Activated T-cell treated with anti-CD3 and anti-CD28 coated beads for 24 hours (primary cell): Measurements from ENCODE around the gene ELOVL5.
"Not testable (repeated sequence)": the region's sequence is repeated elsewhere in the genome, so short reads cannot be mapped to it uniquely, and the experiment has no call there.

ENCODE experiments used
- DNase-seq: peaks from one replicate; pipeline ENCODE4 v3.0.0-alpha.2; 2020; ENCODE audit warnings: low read depth

The ELOVL5 gene

GRCh38 chr6:53359095-53359842 is 10.5 kb upstream of the ELOVL5 start:
- DNase-seq: peak; percentile 83

GRCh38 chr6:53358440-53359094 is 9.8 kb upstream of the ELOVL5 start:
- DNase-seq: no peak

- no peak for DNase-seq
These were observed 9.0 kb upstream of the ELOVL5 start for GRCh38 chr6:53357576-53358360.

- DNase-seq: no peak
These were observed 4.9 kb upstream of the ELOVL5 start for GRCh38 chr6:53353624-53354023.

GRCh38 chr6:53352360-53352759 is 3.6 kb upstream of the ELOVL5 start:
- DNase-seq: no peak

- DNase-seq: no peak
These were observed 501 bp upstream of the ELOVL5 start for GRCh38 chr6:53349209-53349693.

- DNase-seq: peak; percentile 33
These were observed 804 bp downstream of the ELOVL5 start for GRCh38 chr6:53347921-53348370.

GRCh38 chr6:53347250-53347920 is 1.4 kb downstream of the ELOVL5 start:
- no peak for DNase-seq

- not testable (repeated sequence) for DNase-seq
These were observed 2.7 kb downstream of the ELOVL5 start for GRCh38 chr6:53346049-53346448.

- DNase-seq: no peak
These were observed 3.8 kb downstream of the ELOVL5 start for GRCh38 chr6:53344969-53345368.

- DNase-seq: no peak
These were observed 5.7 kb downstream of the ELOVL5 start for GRCh38 chr6:53343092-53343491.

GRCh38 chr6:53342217-53342616 is 6.5 kb downstream of the ELOVL5 start:
- no peak for DNase-seq

- DNase-seq: no peak
These were observed 8.2 kb downstream of the ELOVL5 start for GRCh38 chr6:53340536-53340935.

- no peak for DNase-seq
These were observed 9.3 kb downstream of the ELOVL5 start for GRCh38 chr6:53339424-53339823.

GRCh38 chr6:53338304-53338703 is 10.4 kb downstream of the ELOVL5 start:
- DNase-seq: no peak

- no peak for DNase-seq
These were observed 12.7 kb downstream of the ELOVL5 start for GRCh38 chr6:53336070-53336469.

- peak; percentile 49 for DNase-seq
These were observed 13.3 kb downstream of the ELOVL5 start for GRCh38 chr6:53335224-53335994.

GRCh38 chr6:53333439-53334408 is 15.0 kb downstream of the ELOVL5 start:
- DNase-seq: no peak

- no peak for DNase-seq
These were observed 17.1 kb downstream of the ELOVL5 start for GRCh38 chr6:53331678-53332077.

- DNase-seq: no peak
These were observed 18.6 kb downstream of the ELOVL5 start for GRCh38 chr6:53330137-53330536.
